H1 (cell line): ENCODE results near the gene UCP1.

Source experiments
- CTCF ChIP-seq, 3 experiments: IDR thresholded peaks; 1 replicate in 2 of 3; 2 replicates in 1 of 3; pipeline versions ENCODE4 v1.5.1 to v1.6.1; 2011; ENCODE audit warnings: low read length in 3 of 3, mild to moderate bottlenecking in 3 of 3, inconsistent platforms in 2 of 3, low read depth in 1 of 3, moderate library complexity in 1 of 3; ENCODE audit not compliant: insufficient read depth in 1 of 3; ENCODE audit errors: control extremely low read depth in 1 of 3
- RAD21 ChIP-seq, 2 experiments: IDR thresholded peaks in 1 of 2; conservative IDR thresholded peaks in 1 of 2; 2 replicates each; pipeline ENCODE4 v1.6.1; 2011; ENCODE audit warnings: low read depth in 2 of 2, low read length in 2 of 2, improper control_type of control experiment in 1 of 2, inconsistent platforms in 1 of 2, mild to moderate bottlenecking in 1 of 2, moderate library complexity in 1 of 2

- peak; percentile 60 to 66 for TF ChIP-seq RAD21 (IDR thresholded peaks at IDR 0.05 in 1 of 2, conservative IDR thresholded peaks at IDR 0.05 in 1 of 2; ENCODE audit: low read depth in 2 of 2, low read length in 2 of 2)
- TF ChIP-seq CTCF (IDR thresholded peaks at IDR 0.05; ENCODE audit: control extremely low read depth in 1 of 3, insufficient read depth in 1 of 3, low read depth in 1 of 3, low read length in 3 of 3), result peak; percentile 85 to 97 (median 93)
Observed at GRCh38 chr4:140523857-140524742, 44.7 kb downstream of the UCP1 start, which contains the start of gene ELMOD2.
